A549 (cell line): ENCODE measurements around the gene NSRP1. TPM values are rescaled to one million over a fixed set of nuclear protein-coding genes. Genes with fewer than 3 reads are reported as not detected.

ENCODE experiments used
- ATAC-seq, 2 experiments: fragments of 200-7000 bp in 1 of 2; fragments of >200 bp in 1 of 2; cut with Nextera tagmentation in 1 of 2; cut with Tn5 transposase in 1 of 2; 3 replicates each; pipeline versions ENCODE4 v1.8.0 to v1.9.1; 2018 to 2020; ENCODE audit warnings: mild to moderate bottlenecking in 1 of 2, moderate library complexity in 1 of 2
- CTCF ChIA-PET: fragments of 300-600 bp; sonication (Branson Sonifier 250); formaldehyde crosslinking; extraction: SDS; loops from one replicate; lab custom pipeline; 2021; ENCODE audit warnings: antibody characterized with exemption, inconsistent platforms; lab: Yijun Ruan, JAX
- POLR2A ChIA-PET: fragments of 350-600 bp; formaldehyde crosslinking; extraction: SDS; loops from one replicate; lab custom pipeline; 2021; ENCODE audit warnings: antibody characterized with exemption, inconsistent platforms; lab: Yijun Ruan, JAX
- DNase-seq, 2 experiments: peaks; one replicate each; pipeline versions ENCODE4 v3.0.0 to v3.0.0-alpha.2; 2011 to 2016; ENCODE audit warnings: low read depth in 1 of 2, low spot score in 1 of 2
- FAIRE-seq: peaks from 2 replicates; lab custom pipeline; 2011; peaks lifted over from hg19 to GRCh38; lab: Jason Lieb, UNC
- H3K27ac ChIP-seq, 2 experiments: fragments of >200 bp; sonication (Bioruptor Twin); formaldehyde crosslinking; 3 replicates each; pipeline ENCODE4 v1.5.1; 2016 to 2017
- H3K4me1 ChIP-seq: fragments of >200 bp; sonication (Bioruptor Twin); formaldehyde crosslinking; 3 replicates; pipeline ENCODE4 v1.6.1; 2016
- H3K4me2 ChIP-seq: fragments of >200 bp; sonication (Bioruptor Twin); formaldehyde crosslinking; 3 replicates; pipeline ENCODE4 v1.6.1; 2016
- H3K4me3 ChIP-seq: fragments of >200 bp; sonication (Bioruptor Twin); formaldehyde crosslinking; 3 replicates; pipeline ENCODE4 v1.5.1; 2016
- H3K9me3 ChIP-seq: fragments of >200 bp; sonication (Bioruptor Twin); formaldehyde crosslinking; 3 replicates; pipeline ENCODE4 v1.6.1; 2016
- CHD4 ChIP-seq: fragments of 200-600 bp; sonication (generic); IDR thresholded peaks from 2 replicates; pipeline ENCODE4 v1.6.1; 2016; ENCODE audit warnings: antibody characterized with exemption, mild to moderate bottlenecking, borderline replicate concordance
- ESRRA ChIP-seq: fragments of 150-350 bp; IDR thresholded peaks from 2 replicates; pipeline ENCODE4 v1.6.1; 2014; ENCODE audit warnings: mild to moderate bottlenecking, low read length, borderline replicate concordance
- FOSB ChIP-seq: fragments of 250-450 bp; sonication (Bioruptor Pico); IDR thresholded peaks from 2 replicates; pipeline ENCODE4 v1.5.0; 2020; ENCODE audit warnings: mild to moderate bottlenecking, moderate library complexity
- JUN ChIP-seq, 2 experiments: fragments of >200 bp; sonication (Bioruptor Twin); formaldehyde crosslinking; IDR thresholded peaks; 2 replicates in 1 of 2; 3 replicates in 1 of 2; pipeline ENCODE4 v1.6.1; 2016 to 2017
- KDM5A ChIP-seq: fragments of 200-600 bp; sonication (generic); IDR thresholded peaks from 2 replicates; pipeline ENCODE4 v1.6.1; 2016; ENCODE audit warnings: antibody characterized with exemption, mild to moderate bottlenecking
- MAZ ChIP-seq: fragments of 150-350 bp; IDR thresholded peaks from 2 replicates; pipeline ENCODE4 v1.6.1; 2014; ENCODE audit warnings: antibody characterized with exemption, low read depth, low read length, borderline replicate concordance
- NPAS2 ChIP-seq: fragments of 250-450 bp; sonication (Bioruptor Pico); IDR thresholded peaks from 2 replicates; pipeline ENCODE4 v1.8.0; 2022; ENCODE audit warnings: mild to moderate bottlenecking, moderate library complexity, borderline replicate concordance
- PHF8 ChIP-seq: fragments of 200-600 bp; sonication (generic); IDR thresholded peaks from 2 replicates; pipeline ENCODE4 v1.6.1; 2016; ENCODE audit warnings: low read depth, mild to moderate bottlenecking, antibody characterized with exemption, moderate library complexity, borderline replicate concordance
- POLR2A ChIP-seq: IDR thresholded peaks from 2 replicates; pipeline ENCODE4 v1.6.1; 2012; ENCODE audit warnings: mild to moderate bottlenecking, low read length
- RAD21 ChIP-seq, 2 experiments: fragments of >200 bp in 1 of 2; sonication (Bioruptor Twin) in 1 of 2; formaldehyde crosslinking in 1 of 2; IDR thresholded peaks in 1 of 2; conservative IDR thresholded peaks in 1 of 2; 2 replicates in 1 of 2; 3 replicates in 1 of 2; pipeline ENCODE4 v1.6.1; 2012 to 2018; ENCODE audit warnings: inconsistent platforms in 1 of 2
- RCOR1 ChIP-seq: fragments of 150-350 bp; IDR thresholded peaks from 2 replicates; pipeline ENCODE4 v1.6.1; 2014; ENCODE audit warnings: antibody characterized with exemption, low read length, low read depth
- TP53 ChIP-seq: fragments of 250-450 bp; sonication (Bioruptor Pico); IDR thresholded peaks from 2 replicates; pipeline ENCODE4 v1.5.0; 2021; ENCODE audit warnings: mild to moderate bottlenecking, moderate library complexity
- ZC3H11A ChIP-seq: fragments of 450-650 bp; IDR thresholded peaks from 2 replicates; pipeline ENCODE4 v1.6.1; 2014; ENCODE audit warnings: antibody characterized with exemption, mild to moderate bottlenecking
- ZFP36 ChIP-seq: fragments of 450-650 bp; IDR thresholded peaks from 2 replicates; pipeline ENCODE4 v1.6.1; 2014; ENCODE audit warnings: borderline replicate concordance; ENCODE audit not compliant: partially characterized antibody
- WGBS: methylation state at CpG from one replicate; pipeline ENCODE4 v1.1.6; 2017; ENCODE audit errors: missing lambda C conversion rate; 5-methylcytosine and 5-hydroxymethylcytosine counted together
- polyA plus RNA-seq, 4 experiments: library from polyadenylated mRNA; depleted of rRNA in 3 of 4; stranded (reverse); fragments of >200 nt; fragmentation: RNase III in 1 of 4; extraction: RNeasy Plus Mini Kit Qiagen cat#74134 plus additional on column Dnase treatment in 1 of 4; gene quantifications; 2 replicates in 3 of 4; 3 replicates in 1 of 4; pipeline ENCODE4 v1.2.3, GENCODE V29; 2011 to 2017
- TF ChIP-seq, protein P1 (sequence below): IDR thresholded peaks from 2 replicates; pipeline ENCODE4 v1.6.1; 2012
- TF ChIP-seq, protein P2 (sequence below): fragments of 150-350 bp; IDR thresholded peaks from 2 replicates; pipeline ENCODE4 v1.6.1; 2014; ENCODE audit warnings: low read depth, mild to moderate bottlenecking, low read length
- TF ChIP-seq, protein P3 (sequence below): fragments of >200 bp; sonication (Bioruptor Twin); formaldehyde crosslinking; IDR thresholded peaks from 2 replicates; pipeline ENCODE4 v1.6.1; 2016
- TF ChIP-seq, protein P4 (sequence below): IDR thresholded peaks from 2 replicates; pipeline ENCODE4 v1.6.1; 2012
- TF ChIP-seq, protein P5 (sequence below): fragments of 250-450 bp; sonication (Bioruptor Pico); IDR thresholded peaks from 2 replicates; pipeline ENCODE4 v1.5.0; 2020; ENCODE audit warnings: low read depth, mild to moderate bottlenecking, moderate library complexity

The NSRP1 gene
- polyA plus RNA-seq, 2 of the 4 experiments (the other 2 are of a cell fraction): 30.9 to 39.6 TPM

DNA sequence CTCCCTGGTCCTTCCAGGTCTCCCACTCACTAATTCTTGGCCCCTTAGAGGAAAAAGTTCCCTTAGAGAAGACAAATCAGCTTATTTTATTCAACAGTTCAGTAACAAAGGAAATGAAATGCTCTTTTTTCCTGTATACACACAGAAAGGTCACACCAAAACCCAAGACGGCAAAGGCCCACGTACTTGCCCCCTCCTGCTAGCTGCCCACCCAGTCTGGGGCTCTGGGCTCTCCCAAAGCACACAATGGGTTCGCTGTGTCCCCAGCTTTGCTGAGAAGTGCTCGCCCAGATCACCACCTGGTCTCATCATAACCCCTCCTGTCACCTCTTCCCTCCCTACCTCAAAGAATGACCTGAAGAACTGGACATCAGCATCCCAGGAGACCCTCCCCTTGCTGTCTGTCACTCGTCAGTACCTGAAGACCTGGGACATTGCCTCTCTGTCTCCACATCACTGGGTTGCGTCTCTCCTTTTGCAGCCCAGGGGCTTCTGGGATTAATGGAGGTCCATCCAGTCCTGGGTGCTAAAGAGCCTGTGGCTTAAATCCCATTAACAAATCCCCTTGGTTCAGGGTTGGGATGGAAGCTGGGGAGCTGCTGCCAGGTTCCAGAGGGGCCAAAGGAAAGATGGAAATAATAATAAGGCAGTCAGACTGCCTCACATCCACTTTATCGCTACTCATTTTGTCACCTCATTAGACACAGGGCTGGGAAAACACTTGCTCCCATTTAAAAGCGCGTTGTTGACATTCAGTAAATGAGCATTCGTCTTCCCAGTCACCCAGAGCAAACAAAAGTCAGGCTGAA lies 115.6 kb downstream of the NSRP1 start:
- CTCF ChIA-PET: interaction anchor here (1.0 to 6.6 kb wide), 4 partner anchors 15 to 128 kb away, joined by 3 to 103 read pairs (median 4); no protein-coding TSS in a partner anchor
- H3K4me1 ChIP-seq: peaks cover 16% of the 10 kb centered on the region
- H3K4me3 ChIP-seq: no peak overlapping the region
- 78% methylated on average over 10 of the region's 10 CpGs for WGBS
- no peaks in the 10 kb centered on the region for H3K9me3 ChIP-seq
- no peak overlapping the region for H3K4me2 ChIP-seq
- no peak for ATAC-seq
- no peak for TF ChIP-seq JUN (IDR thresholded peaks at IDR 0.05)
- no peak for TF ChIP-seq KDM5A
- no peak for TF ChIP-seq CHD4
- TF ChIP-seq ZFP36: no peak
- POLR2A ChIA-PET: no interaction called here
- FAIRE-seq: no peak
- DNase-seq: no peak
- H3K27ac ChIP-seq: no peak overlapping the region

DNA sequence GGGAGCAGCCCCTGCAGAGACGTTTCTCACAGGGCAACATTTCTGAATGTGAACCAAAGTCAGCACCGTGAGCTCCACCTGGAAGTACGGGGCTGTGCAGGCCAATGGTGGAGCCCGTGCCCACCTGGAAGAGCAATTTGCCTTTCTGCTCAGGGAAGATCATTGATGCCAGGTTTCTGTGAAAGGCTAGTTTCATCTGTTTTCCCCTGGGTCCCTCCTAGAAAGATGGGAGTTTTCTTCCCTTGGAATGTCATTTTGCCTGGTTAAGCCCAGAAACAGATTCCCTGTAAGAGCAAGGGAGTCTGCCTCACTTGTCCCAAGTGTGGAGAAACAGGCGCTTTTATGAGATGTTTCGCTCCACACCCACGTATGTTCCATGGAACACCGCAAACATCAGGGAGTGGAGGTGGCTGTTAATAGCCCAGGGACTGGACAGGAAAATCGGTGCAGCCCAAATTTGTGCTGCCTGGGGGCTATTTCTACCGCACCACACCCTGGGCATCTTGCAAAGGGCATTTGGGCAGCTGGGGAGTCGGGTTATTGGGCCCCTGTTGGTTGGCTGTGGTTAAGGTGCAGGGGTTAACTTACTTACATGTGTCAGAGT lies 116.3 kb downstream of the NSRP1 start:
- FAIRE-seq (no peak), ATAC-seq (no peak), DNase-seq (no peak)
- 67% methylated on average over 11 of the region's 11 CpGs for WGBS
- no peak overlapping the region for H3K27ac ChIP-seq
- ChIA-PET POLR2A (no interaction called here), CTCF (interaction anchor here (0.9 to 6.6 kb wide), 2 partner anchors 35 to 107 kb away, joined by 3 to 103 read pairs; no protein-coding TSS in a partner anchor)
- H3K9me3 ChIP-seq: no peaks in the 10 kb centered on the region
- no peak overlapping the region for H3K4me3 ChIP-seq
- H3K4me2 ChIP-seq: no peak overlapping the region
- TF ChIP-seq, protein P1, sequence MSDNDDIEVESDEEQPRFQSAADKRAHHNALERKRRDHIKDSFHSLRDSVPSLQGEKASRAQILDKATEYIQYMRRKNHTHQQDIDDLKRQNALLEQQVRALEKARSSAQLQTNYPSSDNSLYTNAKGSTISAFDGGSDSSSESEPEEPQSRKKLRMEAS: no peak
- TF ChIP-seq ZC3H11A: no peak
- TF ChIP-seq RAD21 (conservative IDR thresholded peaks at IDR 0.05 in 1 of 2, IDR thresholded peaks at IDR 0.05 in 1 of 2): no peak
- no peak for TF ChIP-seq MAZ
- TF ChIP-seq, protein P2, sequence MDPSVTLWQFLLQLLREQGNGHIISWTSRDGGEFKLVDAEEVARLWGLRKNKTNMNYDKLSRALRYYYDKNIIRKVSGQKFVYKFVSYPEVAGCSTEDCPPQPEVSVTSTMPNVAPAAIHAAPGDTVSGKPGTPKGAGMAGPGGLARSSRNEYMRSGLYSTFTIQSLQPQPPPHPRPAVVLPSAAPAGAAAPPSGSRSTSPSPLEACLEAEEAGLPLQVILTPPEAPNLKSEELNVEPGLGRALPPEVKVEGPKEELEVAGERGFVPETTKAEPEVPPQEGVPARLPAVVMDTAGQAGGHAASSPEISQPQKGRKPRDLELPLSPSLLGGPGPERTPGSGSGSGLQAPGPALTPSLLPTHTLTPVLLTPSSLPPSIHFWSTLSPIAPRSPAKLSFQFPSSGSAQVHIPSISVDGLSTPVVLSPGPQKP: no peak
- TF ChIP-seq POLR2A: no peak
- no peak for TF ChIP-seq TP53 (CRISPR knock-in tag)
- TF ChIP-seq NPAS2: no peak
- no peak for TF ChIP-seq ESRRA
- no peak for TF ChIP-seq FOSB (CRISPR knock-in tag)
- TF ChIP-seq PHF8: no peak
- TF ChIP-seq RCOR1: no peak
- TF ChIP-seq, protein P3, sequence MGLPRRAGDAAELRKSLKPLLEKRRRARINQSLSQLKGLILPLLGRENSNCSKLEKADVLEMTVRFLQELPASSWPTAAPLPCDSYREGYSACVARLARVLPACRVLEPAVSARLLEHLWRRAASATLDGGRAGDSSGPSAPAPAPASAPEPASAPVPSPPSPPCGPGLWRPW: no peak
- TF ChIP-seq, protein P4, sequence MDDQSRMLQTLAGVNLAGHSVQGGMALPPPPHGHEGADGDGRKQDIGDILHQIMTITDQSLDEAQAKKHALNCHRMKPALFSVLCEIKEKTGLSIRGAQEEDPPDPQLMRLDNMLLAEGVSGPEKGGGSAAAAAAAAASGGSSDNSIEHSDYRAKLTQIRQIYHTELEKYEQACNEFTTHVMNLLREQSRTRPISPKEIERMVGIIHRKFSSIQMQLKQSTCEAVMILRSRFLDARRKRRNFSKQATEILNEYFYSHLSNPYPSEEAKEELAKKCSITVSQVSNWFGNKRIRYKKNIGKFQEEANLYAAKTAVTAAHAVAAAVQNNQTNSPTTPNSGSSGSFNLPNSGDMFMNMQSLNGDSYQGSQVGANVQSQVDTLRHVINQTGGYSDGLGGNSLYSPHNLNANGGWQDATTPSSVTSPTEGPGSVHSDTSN: no peak
- TF ChIP-seq, protein P5, sequence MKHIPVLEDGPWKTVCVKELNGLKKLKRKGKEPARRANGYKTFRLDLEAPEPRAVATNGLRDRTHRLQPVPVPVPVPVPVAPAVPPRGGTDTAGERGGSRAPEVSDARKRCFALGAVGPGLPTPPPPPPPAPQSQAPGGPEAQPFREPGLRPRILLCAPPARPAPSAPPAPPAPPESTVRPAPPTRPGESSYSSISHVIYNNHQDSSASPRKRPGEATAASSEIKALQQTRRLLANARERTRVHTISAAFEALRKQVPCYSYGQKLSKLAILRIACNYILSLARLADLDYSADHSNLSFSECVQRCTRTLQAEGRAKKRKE (CRISPR knock-in tag): no peak
- peaks cover 16% of the 10 kb centered on the region for H3K4me1 ChIP-seq
